IMR-90 (cell line): Measurements from ENCODE around the gene PRKCE. TPM values are rescaled to one million over a fixed set of nuclear protein-coding genes. Genes with fewer than 3 reads are reported as not detected.
A peak's percentile ranks its signal among the peaks of the same experiment; 100 is the strongest.

Source experiments
- ATAC-seq: fragments of 200-7000 bp; cut with Tn5 transposase; 2 replicates; pipeline ENCODE4 v1.9.1; 2020; ENCODE audit warnings: low read depth, mild to moderate bottlenecking, moderate library complexity
- BruUV-seq: library from RNA; stranded (reverse); fragments of 400-500 nt; replicated peaks from 2 replicates; lab custom pipeline; 2021; lab: Mats Ljungman, UMichigan
- CTCF ChIA-PET: fragments of 300-600 bp; formaldehyde crosslinking; extraction: SDS; loops from one replicate; lab custom pipeline; 2021; ENCODE audit warnings: antibody characterized with exemption; lab: Yijun Ruan, JAX
- POLR2A ChIA-PET: fragments of 300-600 bp; sonication (Branson Sonifier 250); formaldehyde crosslinking; loops from one replicate; lab custom pipeline; 2022; ENCODE audit warnings: antibody characterized with exemption; ENCODE audit not compliant: unreplicated experiment; lab: Charles Lee
- DNase-seq: peaks from one replicate; pipeline ENCODE4 v3.0.0; 2013
- H2AFZ ChIP-seq: replicated peaks from 2 replicates; pipeline ENCODE3; 2013; ENCODE audit warnings: low read length, mild to moderate bottlenecking; ENCODE audit not compliant: poor library complexity
- H2AK5ac ChIP-seq: 2 replicates; pipeline ENCODE4 v1.6.1; 2013; ENCODE audit warnings: low read depth, low read length, inconsistent platforms
- H2AK9ac ChIP-seq: replicated peaks from 2 replicates; pipeline ENCODE3; 2013; ENCODE audit warnings: mild to moderate bottlenecking, low read depth, low read length, moderate library complexity; ENCODE audit not compliant: poor library complexity
- H2BK120ac ChIP-seq: 2 replicates; pipeline ENCODE4 v1.6.1; 2013; ENCODE audit warnings: low read depth, low read length, inconsistent platforms
- H2BK15ac ChIP-seq: 3 replicates; pipeline ENCODE4 v1.6.1; 2013; ENCODE audit warnings: low read depth, low read length, inconsistent platforms
- H2BK20ac ChIP-seq: 2 replicates; pipeline ENCODE4 v1.6.1; 2013; ENCODE audit warnings: low read depth, mild to moderate bottlenecking, inconsistent platforms, low read length, moderate library complexity
- H2BK5ac ChIP-seq: 2 replicates; pipeline ENCODE4 v1.6.1; 2013; ENCODE audit warnings: mild to moderate bottlenecking, low read depth, low read length, inconsistent platforms; ENCODE audit not compliant: poor library complexity, severe bottlenecking
- H3K14ac ChIP-seq: replicated peaks from 2 replicates; pipeline ENCODE4 v1.6.1; 2013; ENCODE audit warnings: low read depth, low read length, inconsistent platforms
- H3K18ac ChIP-seq: 2 replicates; pipeline ENCODE4 v1.6.1; 2013; ENCODE audit warnings: low read depth, low read length, control low read depth
- H3K23ac ChIP-seq: 2 replicates; pipeline ENCODE4 v1.6.1; 2013; ENCODE audit warnings: low read depth, low read length, inconsistent platforms
- H3K27ac ChIP-seq: 2 replicates; pipeline ENCODE4 v1.5.1; 2013; ENCODE audit warnings: mild to moderate bottlenecking, control low read depth, low read length; ENCODE audit not compliant: insufficient read depth
- H3K27me3 ChIP-seq: 2 replicates; pipeline ENCODE4 v1.6.1; 2013; ENCODE audit warnings: low read length; ENCODE audit not compliant: control insufficient read depth, insufficient read depth
- H3K36me3 ChIP-seq: 2 replicates; pipeline ENCODE4 v1.6.1; 2013; ENCODE audit warnings: low read length, mixed read lengths; ENCODE audit not compliant: control insufficient read depth, insufficient read depth
- H3K4ac ChIP-seq: 2 replicates; pipeline ENCODE4 v1.6.1; 2013; ENCODE audit warnings: low read depth, low read length, inconsistent platforms
- H3K4me1 ChIP-seq: 2 replicates; pipeline ENCODE4 v1.6.1; 2013; ENCODE audit warnings: low read length, mixed read lengths; ENCODE audit not compliant: control insufficient read depth, insufficient read depth
- H3K4me2 ChIP-seq: 2 replicates; pipeline ENCODE4 v1.6.1; 2013; ENCODE audit warnings: low read depth, mild to moderate bottlenecking, control low read depth, low read length, moderate library complexity
- H3K4me3 ChIP-seq: 2 replicates; pipeline ENCODE4 v1.5.1; 2013; ENCODE audit warnings: low read depth, mild to moderate bottlenecking, control low read depth, low read length, moderate library complexity; ENCODE audit not compliant: insufficient read depth
- H3K56ac ChIP-seq: 2 replicates; pipeline ENCODE4 v1.6.1; 2013; ENCODE audit warnings: low read length, inconsistent platforms; ENCODE audit not compliant: insufficient read depth; ENCODE audit errors: extremely low read depth
- H3K79me1 ChIP-seq, 2 experiments: 2 replicates each; pipeline ENCODE4 v1.6.1; 2013; ENCODE audit warnings: low read length in 2 of 2, inconsistent platforms in 1 of 2, low read depth in 1 of 2
- H3K9ac ChIP-seq: 2 replicates; pipeline ENCODE4 v1.6.1; 2013; ENCODE audit warnings: low read depth, low read length, control low read depth
- H3K9me1 ChIP-seq: 2 replicates; pipeline ENCODE4 v1.6.1; 2013; ENCODE audit warnings: low read length, inconsistent platforms; ENCODE audit not compliant: insufficient read depth
- H3K9me3 ChIP-seq: 2 replicates; pipeline ENCODE4 v1.6.1; 2013; ENCODE audit warnings: low read length; ENCODE audit not compliant: control insufficient read depth, insufficient read depth
- H4K20me1 ChIP-seq: 2 replicates; pipeline ENCODE4 v1.6.1; 2013; ENCODE audit warnings: low read length, inconsistent platforms; ENCODE audit not compliant: insufficient read depth
- H4K5ac ChIP-seq: 2 replicates; pipeline ENCODE4 v1.6.1; 2013; ENCODE audit warnings: mild to moderate bottlenecking, low read depth, low read length, control low read depth
- H4K8ac ChIP-seq, 2 experiments: 2 replicates each; pipeline ENCODE4 v1.6.1; 2013; ENCODE audit warnings: low read depth in 2 of 2, low read length in 2 of 2, control low read depth in 1 of 2, inconsistent platforms in 1 of 2
- H4K91ac ChIP-seq: 2 replicates; pipeline ENCODE4 v1.6.1; 2013; ENCODE audit warnings: low read depth, low read length, inconsistent platforms; ENCODE audit not compliant: insufficient read depth
- MAZ ChIP-seq: IDR thresholded peaks from 2 replicates; pipeline ENCODE4 v1.6.1; 2012; ENCODE audit warnings: low read depth, mild to moderate bottlenecking, low read length, improper control_type of control experiment, moderate library complexity, borderline replicate concordance
- WGBS, 2 experiments: methylation state at CpG; one replicate each; pipeline versions ENCODE4 v1.1.5 to v1.1.7; 2013; ENCODE audit warnings: missing lambda C conversion rate in 2 of 2; ENCODE audit not compliant: insufficient read length in 1 of 2; ENCODE audit errors: extremely low coverage in 2 of 2; 5-methylcytosine and 5-hydroxymethylcytosine counted together
- dilution Hi-C: fragments of 300-500 bp; cut with HindIII; formaldehyde crosslinking; loops from one replicate; pipeline ENCODE4 v1.14.3; 2018; ENCODE audit warnings: low sequenced_read_pairs; ENCODE audit not compliant: unreplicated experiment
- in situ Hi-C: fragments of 300-500 bp; cut with MboI; formaldehyde crosslinking; loops from 3 replicates; pipeline ENCODE4 v1.14.3; 2019; ENCODE audit warnings: low sequenced_read_pairs, inconsistent platforms, mixed read lengths
- intact Hi-C: fragments of 100-400 bp; cut with micrococcal nuclease; formaldehyde crosslinking; loops from 2 replicates; pipeline ENCODE4 v1.10.0; 2022
- polyA plus RNA-seq, 3 experiments: library from polyadenylated mRNA; depleted of rRNA; stranded (reverse); fragments of >200 nt; gene quantifications; 2 replicates each; pipeline ENCODE4 v1.2.3, GENCODE V29; 2012; ENCODE audit warnings: low replicate concordance in 1 of 3
- total RNA-seq: library from RNA; depleted of rRNA; stranded (reverse); fragments of >200 nt; gene quantifications from 2 replicates; pipeline ENCODE4 v1.2.3, GENCODE V29; 2012
- TF ChIP-seq, protein P1 (sequence below): conservative IDR thresholded peaks from 2 replicates; pipeline ENCODE4 v1.5.1; 2012; ENCODE audit warnings: mild to moderate bottlenecking, low read depth, low read length, improper control_type of control experiment

Gene PRKCE
- total and polyA plus RNA-seq, 2 of the 4 experiments (the other 2 are of a cell fraction), result 8.1 to 32.4 TPM

DNA sequence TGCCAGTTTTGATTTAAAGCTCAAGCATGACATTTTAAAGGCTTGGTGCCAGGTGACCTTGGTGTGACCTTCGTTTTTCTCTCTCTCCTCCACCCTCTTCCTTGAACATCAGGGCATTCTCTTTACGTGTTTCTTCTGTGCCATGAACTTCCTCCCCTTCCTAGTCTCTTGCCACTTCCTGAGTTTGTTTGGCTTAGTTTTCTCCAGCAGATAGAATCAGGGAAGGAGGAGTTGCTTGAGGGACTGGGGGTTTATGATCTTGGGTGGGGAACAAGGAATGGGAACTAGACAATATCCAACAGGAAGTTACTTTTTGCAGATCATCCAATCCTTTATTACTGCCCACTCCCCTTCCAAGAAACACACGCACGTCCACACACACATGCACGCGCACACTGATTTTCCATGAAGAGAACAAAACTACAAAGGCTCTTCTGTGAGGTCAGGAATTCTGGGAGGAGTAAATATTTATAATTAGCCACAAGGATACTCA, 435.1 kb downstream of the PRKCE start:
- TF ChIP-seq, protein P1, sequence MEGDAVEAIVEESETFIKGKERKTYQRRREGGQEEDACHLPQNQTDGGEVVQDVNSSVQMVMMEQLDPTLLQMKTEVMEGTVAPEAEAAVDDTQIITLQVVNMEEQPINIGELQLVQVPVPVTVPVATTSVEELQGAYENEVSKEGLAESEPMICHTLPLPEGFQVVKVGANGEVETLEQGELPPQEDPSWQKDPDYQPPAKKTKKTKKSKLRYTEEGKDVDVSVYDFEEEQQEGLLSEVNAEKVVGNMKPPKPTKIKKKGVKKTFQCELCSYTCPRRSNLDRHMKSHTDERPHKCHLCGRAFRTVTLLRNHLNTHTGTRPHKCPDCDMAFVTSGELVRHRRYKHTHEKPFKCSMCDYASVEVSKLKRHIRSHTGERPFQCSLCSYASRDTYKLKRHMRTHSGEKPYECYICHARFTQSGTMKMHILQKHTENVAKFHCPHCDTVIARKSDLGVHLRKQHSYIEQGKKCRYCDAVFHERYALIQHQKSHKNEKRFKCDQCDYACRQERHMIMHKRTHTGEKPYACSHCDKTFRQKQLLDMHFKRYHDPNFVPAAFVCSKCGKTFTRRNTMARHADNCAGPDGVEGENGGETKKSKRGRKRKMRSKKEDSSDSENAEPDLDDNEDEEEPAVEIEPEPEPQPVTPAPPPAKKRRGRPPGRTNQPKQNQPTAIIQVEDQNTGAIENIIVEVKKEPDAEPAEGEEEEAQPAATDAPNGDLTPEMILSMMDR, result no peak
- TF ChIP-seq MAZ, result no peak
- BruUV-seq, result no TSS peak
- no peak overlapping the region for H2AFZ ChIP-seq
- dilution Hi-C loops (no loop called here), intact Hi-C loops (no loop called here), in situ Hi-C loops (no loop called here)
- peaks cover 3% of the 10 kb centered on the region; the same call in 1 of the 2 replicates for H3K9me1 ChIP-seq
- H4K91ac ChIP-seq, result no peak overlapping the region
- no peak overlapping the region for H2BK5ac ChIP-seq
- peak overlapping the region; percentile 28; the same call in 1 of the 2 replicates for H3K14ac ChIP-seq
- H3K4ac ChIP-seq, result 0 out of 2 replicates have a peak overlapping the region, but pooled peaks have one; percentile 13
- peaks cover 7% of the 10 kb centered on the region for H3K4me1 ChIP-seq
- H2AK5ac ChIP-seq, result no peak overlapping the region; the same call in 1 of the 2 replicates
- ChIA-PET CTCF (interaction anchor here (0.6 kb wide), 1 partner anchor 8 kb away, joined by 3 read pairs; no protein-coding TSS in a partner anchor), POLR2A (interaction anchor here (0.6 kb wide), 1 partner anchor 16 kb away, joined by 3 read pairs; no protein-coding TSS in a partner anchor)
- no CpG with 5 or more reads among the region's 6 CpGs for WGBS, 2 experiments
- no peak overlapping the region for H3K4me3 ChIP-seq
- 0 out of 2 replicates have a peak overlapping the region, but pooled peaks have one; percentile 20 for H2BK20ac ChIP-seq
- no peak overlapping the region for H3K27ac ChIP-seq
- H3K56ac ChIP-seq, result no peak overlapping the region
- H3K9ac ChIP-seq, result no peak overlapping the region
- H3K18ac ChIP-seq, result no peak overlapping the region
- H3K4me2 ChIP-seq, result no peak overlapping the region
- no peaks in the 10 kb centered on the region; the same call in 1 of the 2 replicates for H3K9me3 ChIP-seq
- H3K36me3 ChIP-seq, result peaks cover 30% of the 10 kb centered on the region
- H2BK15ac ChIP-seq, result 0 out of 3 replicates have a peak overlapping the region, but pooled peaks have one; percentile 30
- H3K27me3 ChIP-seq, result no peaks in the 10 kb centered on the region
- no peak overlapping the region for H3K23ac ChIP-seq
- peaks cover 29 to 34% of the 10 kb centered on the region in 2 experiments for H3K79me1 ChIP-seq
- no peak overlapping the region; the same call in 1 of the 2 replicates for H4K5ac ChIP-seq
- ATAC-seq, result no peak
- no peak overlapping the region for H2BK120ac ChIP-seq
- DNase-seq, result no peak
- no peak overlapping the region for H2AK9ac ChIP-seq
- no peak overlapping the region for H4K8ac ChIP-seq
- H4K20me1 ChIP-seq, result no peaks in the 10 kb centered on the region
